Kidney capillary endothelial cell (primary cell): ENCODE data around the gene EFCC1.

ENCODE experiments used
- DNase-seq: peaks from one replicate; pipeline ENCODE4 v3.0.0-alpha.2; 2018; ENCODE audit warnings: low spot score

The EFCC1 gene

DNA sequence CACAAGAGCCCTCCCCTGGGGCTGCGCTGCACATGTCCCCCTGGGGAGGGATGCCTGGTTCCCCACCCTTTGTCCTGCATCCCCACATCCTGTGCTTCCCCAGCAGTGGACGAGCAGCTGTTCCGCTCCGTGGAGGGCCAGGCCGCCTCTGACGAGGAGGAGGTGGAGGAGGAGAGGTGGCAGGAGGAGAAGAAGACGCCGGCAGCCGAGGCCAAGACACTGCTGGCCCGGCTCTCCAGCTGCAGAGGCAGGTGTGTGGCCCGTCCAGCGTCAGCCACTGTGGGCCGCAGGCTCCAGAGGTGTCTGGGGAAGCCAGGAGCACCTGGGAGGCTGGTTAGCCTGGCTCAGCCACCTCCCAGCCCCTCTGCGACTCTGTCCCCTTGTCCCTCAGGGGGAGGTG is 31.6 kb downstream of the EFCC1 start:
- DNase-seq, result no peak

DNA sequence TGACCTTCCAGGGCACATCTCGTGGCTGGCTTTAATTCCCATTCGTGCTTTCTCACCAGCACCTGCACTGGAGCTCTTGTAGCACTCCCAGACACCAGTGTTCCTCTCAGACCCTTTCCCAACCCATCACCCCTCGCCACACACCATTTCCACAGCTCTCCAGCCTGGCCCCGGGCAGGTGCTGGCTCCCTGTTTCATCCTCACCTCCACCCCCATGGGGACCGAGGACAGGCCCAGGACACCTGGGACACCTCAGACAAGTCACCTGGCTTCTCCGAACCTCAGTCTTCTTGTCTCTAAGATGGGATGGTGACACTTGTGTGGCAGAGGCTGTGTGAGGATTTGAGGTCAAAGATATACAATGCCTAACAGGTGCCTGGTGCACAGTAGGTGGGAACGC is 32.0 kb downstream of the EFCC1 start:
- no peak for DNase-seq

DNA sequence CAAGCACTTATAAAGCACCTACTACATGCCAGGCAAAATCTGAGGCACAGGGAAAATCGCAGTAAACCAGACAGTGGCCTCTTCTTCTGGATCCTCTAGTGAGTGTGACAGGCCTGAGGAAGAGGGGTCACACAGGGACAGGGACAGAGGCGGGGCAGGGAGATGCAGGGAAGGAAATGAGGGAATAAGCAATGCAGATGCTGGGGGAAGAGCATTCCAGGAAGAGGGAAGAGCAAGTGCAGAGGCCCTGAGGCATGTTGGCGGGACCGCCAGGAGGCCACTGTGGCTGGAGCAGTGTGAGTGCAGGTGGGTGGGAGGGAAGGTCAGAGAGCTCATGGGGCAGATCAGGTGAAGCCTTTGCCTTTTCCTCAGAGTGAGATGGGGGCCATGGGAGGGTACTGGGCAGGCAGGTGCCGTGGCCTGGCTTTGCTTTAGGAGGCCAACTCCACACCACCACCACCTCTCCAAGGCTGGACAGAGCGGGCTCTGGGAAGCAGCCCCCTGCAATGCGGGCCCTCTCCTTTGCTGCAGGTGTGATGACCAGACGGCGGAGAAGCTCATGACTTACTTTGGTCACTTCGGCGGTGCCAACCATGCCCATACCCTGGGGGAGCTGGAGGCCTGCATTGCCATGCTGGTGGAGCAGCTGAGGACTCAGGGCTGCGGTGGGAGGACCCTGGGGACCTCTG is 32.7 kb downstream of the EFCC1 start:
- no peak for DNase-seq

DNA sequence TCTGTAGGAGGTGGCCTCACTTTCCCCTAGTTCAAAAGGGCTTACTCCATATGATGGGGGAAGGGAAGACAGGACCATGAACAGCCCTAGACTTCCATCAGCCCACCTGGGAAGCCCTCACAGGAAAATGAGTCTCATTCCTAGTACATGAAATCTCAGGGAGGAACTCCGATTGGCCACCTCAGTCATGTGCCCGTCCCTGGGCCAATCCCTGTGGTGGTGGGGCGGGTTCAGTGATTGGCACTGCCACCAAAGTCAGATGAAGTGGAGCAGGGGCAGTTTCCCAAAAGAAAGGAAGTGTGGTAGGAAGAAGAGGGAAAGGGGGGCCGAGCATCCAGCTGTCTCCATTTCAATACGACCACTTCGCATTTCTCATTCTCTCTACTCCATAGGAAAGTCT is 33.5 kb downstream of the EFCC1 start:
- no peak for DNase-seq

DNA sequence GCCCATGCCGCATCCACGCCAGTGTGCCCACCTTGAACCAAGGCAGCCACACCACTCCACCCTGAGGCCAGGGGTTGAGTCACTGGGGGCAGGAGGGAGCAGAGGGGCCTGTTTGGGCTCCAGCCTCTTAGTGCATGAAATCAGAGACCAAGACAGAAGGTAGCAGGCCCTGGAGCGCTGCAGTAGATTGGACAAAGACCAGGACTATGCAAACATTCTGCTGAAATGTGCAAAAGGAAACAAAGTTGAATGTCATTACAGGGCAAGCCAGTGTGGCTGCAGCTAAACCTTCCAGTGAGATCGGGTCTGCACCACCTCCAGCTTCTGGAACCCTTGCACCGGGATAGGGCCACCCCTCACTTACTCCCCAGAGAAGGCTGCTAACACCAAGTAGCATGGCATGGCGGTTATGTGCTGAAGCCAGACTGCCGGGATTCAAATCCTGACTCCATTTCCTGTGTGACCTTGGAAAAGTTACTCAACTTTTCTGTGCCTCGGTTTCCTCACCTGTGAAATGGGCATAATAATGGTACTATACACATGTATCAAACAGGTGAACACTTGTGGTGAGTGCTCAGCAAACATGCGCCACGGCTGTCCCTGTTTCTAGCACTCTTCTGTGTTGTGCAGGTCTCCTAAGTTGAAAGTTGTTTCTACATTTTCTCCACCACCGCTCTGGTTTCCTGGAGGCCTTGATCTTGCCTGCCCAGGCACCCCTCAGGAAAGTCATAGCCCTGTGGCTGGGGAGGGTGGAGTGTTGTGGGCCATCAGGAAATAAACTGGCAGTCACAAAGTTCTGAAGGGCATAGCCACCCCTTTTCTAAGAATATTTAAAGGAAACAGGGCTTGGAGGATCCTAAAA is 34.5 kb downstream of the EFCC1 start:
- DNase-seq, result no peak

DNA sequence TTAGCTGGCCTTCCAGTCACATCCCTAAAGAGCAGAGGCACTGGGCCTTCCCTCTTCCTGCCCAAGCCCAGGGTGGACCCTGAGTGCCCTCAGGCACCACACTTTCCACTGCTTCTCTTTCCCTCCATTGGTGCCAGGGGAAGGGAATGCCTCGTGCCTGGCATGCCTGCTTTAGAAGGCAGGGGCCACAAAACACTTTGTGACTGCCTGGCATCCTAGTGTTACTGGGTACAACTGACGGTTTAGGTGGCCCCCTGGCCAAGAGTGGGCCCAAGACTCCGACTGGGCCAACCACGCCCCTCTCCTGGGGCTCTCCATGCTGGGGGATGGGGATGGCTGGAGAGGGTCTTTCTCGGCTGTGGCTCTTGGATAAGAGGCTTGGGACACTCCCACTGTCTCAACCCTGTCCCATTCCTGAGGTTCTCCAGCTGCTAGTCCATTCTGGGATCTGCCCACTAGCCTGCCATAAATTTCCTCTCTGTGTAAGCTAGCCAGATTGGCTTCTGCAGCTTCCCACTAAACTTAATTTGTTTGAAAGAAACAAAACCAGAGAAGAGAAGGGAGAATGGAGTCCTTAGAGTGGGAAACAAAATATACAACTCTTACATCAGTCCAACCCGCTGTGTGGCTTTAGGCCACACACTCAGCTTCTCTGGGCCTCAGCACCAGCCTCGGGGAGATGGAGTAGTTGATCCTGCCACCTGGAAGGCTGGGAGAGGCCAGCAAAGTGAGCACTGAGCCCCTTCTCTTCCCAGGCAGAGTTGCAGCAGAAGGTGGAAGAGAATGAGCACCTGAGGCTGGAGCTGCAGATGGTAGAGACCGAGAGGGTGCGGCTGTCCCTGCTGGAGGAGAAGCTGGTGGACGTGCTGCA is 35.4 kb downstream of the EFCC1 start:
- DNase-seq, result no peak

DNA sequence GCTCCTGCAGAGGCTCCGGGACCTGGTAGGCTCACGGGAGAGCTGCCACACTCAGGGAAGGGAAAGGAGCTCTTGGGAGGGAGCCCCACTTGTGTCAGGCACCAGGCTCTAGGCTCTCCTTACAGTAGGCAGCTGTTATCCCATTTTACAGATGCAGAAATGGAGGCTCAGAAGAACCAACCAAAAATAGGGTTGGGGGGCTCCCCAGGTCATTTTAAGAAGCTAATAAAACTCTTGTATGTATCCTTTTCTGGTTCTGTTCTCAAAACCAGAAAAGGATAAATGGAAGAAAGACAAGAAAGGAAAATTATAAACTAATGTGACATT is 36.0 kb downstream of the EFCC1 start:
- no peak for DNase-seq

DNA sequence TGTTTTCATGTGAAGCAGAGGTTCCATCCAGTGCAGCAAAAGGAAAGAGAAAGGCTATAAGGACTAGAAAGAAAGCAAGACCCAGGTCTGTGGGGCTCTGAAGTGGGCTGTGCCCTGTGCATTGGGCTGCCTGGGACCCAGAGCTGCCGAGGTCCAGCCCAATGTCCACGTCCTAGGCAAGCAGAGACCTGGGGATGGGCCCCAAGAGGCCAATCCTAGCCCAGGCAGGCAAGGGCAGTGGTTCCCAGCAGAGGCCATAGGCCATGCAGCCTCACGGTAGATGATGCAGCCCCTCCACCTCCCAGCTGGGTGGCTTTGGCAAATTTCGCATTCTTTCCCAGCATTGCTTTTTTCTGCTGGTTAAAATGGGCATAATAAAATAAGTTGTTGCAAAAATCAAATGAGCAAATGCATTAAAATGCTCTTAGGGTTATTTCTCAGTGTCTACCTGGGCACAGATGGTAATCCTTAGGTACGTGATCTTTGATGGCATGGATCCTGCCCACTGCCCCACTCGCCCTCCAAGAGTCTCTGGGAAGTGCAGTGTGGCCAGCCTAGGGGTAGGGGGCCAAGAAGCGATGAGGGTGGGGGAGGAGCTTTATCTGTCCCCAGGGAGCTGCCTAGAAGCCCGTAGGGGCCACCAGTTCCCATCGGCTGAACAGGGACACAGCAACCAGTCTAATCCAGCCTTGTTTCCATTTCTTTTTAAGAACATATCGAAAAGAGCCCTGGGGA is 37.2 kb downstream of the EFCC1 start:
- no peak for DNase-seq

DNA sequence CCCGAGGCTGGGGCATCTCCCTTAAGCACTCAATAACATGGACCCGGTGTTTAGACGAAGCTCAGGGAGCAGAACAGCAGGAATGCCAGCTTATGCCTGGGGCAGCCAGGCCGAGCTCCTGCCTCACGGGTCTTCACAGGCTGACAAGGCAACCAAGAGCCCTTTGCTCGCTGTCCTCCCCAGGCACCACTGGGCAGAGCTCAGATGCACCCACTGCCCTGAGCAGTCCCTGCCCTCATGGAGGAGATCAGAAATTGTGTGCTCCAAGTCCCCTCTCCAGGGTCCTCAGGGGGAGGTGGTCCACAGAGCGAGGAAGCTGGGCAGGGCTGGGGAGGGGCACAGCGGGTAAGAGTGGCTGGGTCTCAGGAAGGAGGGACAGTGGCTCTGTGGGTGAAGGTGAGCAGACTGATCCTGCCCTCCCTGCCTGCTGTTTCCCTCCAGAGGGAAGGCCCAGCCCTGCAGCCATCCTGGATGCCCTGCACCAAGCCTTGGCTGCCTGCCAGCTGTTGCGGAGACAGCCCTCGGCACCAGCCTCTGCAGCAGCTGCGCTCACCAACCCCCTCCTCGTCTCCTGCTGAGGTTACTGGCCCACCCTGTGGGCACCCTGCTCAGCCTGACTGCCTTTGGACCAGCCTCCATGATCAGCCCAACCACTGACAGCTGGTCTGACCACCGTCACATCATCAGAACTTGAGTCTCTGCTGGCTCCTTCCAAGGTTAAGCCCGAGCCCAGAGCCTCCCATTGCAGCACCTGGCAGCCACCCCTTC is 38.4 kb downstream of the EFCC1 start:
- no peak for DNase-seq

DNA sequence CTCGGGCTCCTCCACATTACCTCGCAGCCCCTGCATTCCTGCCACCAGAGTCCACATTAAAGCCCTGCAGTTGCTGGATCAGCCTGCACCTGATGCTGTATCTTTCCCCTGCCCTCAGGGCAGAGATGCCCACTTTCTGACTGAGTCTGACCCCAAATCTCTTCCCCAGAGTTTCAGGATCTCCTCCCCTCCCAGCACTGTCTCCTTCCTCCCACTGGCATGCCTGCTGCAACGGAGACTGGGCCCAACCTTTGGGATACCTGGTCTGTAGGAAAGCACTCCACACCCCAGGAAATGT is 38.9 kb downstream of the EFCC1 start:
- DNase-seq, result no peak

DNA sequence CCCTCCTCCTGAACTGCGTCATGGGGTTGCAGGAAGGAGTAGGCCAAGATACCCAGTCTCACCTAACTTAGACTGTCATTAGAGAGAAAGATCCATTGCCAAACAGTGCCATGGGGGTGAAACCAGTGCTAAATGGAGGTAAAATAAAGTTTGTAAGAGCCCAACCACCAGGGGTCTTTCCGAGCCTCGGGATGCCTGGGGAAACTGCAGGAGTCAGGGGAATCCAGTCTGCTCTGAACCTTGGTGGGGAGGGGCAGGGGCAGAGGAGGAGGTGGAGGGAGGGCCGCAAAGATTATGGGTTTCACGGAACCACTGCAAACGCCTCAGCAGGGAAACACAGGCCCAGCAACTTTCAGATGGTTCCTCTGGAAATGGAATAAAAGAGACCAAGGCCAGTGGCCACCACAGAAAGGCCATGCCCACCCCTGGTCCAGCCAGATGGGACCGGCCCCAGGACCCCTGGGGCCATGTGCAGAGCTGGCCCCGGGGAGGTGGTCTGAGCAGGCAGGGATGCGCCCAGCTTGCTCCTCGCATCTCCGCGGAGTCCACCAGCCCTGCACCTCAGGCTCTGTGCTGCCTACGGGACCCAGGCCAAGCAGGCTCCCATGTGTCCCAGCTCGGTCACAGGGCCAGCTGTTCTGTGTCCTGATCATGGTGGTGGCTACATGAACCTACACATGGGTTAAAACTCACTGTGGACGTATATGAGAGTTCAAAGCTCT is 39.6 kb downstream of the EFCC1 start:
- DNase-seq, result no peak

DNA sequence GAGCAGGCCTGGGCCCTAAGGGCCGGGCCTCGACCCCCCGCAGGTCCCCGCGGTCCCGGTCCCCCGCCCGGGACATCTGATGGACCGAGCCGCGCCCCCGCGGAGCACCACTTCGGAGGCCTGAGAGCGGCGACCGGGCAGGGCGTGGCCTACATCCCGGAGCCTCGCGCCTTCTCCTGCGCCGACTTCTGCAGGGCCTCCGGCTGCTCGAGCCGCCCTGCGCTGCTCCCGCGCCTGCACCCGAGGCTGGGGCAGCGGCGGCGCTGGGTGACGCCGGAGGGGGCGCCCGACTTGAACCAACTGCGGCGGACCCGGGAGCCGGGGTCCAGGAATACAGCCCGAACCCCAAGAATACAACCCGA is 44.6 kb downstream of the EFCC1 start:
- no peak for DNase-seq

DNA sequence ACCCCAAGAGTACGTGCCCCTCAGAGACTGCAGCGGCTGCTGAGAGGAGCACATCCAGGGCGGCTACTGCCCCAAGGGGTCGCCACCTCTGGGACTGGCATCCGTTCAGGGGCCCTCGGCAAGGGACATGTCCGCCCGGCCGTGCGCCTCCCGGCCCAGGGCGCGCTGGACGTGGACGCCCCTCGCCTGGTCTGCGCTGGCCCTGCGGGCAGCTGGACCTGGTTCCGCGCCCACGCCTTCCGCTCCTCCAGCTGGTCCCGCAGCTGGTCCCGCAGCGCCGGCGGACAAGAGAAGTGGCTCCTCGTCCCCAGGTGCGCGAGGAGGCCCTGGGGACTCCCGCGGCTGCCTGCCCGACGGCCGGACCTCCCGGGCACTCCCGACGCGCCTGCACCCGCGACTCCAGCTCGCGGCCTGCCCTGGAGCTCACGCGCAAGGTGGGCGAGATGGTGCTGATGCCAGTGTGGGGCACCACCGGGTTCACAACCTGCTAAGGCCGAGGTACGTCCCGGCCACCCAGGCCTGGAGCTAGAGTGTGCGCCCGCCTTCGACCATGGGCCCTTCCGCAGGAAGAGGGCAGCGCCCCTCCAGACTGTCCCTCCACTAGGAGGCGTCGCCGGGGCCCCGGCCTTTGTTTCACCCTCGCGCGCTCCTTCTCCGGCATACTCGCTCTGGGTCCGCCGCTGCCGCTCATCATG is 45.1 kb downstream of the EFCC1 start:
- DNase-seq, result no peak

DNA sequence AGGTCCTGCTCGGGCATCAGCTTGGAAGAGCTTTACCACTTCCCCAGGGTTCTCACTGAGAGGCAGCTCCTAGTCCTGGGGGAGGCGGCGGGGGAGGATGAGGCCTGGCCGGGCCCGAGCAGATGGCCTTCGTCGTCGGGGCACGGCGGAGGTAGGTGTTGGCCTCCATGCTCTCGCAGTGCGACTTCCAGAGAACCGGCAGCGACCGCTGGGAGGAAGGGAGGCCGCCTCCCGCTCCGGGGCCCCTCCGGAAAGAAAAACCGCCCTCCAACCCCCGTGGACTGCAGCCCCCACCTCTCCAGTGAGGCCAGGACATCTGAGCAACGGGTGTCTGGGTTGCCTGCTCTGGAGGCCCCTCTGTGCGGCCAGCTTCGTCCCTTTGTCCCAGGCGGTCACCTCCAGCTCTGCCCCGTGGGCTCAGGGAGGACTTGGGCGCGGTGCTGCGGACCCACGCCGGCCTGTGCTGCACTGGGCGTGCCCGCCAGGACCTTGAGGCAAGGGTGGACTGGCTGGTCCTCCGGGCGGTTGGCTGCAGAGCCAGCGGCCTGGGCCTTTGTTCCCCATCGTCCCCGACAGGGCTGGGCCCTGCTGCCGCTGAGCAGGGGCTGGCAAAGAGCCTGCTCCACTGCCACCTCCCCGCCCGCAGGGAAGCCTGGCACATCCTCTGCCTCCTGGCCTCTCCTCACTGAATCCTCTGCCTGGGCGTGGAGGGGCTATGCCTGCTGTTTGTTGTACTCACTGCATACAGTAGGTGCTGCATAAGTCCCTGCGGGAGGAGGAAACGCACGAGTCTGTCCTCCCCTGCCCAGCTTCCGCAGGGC is 45.8 kb downstream of the EFCC1 start:
- DNase-seq, result no peak

DNA sequence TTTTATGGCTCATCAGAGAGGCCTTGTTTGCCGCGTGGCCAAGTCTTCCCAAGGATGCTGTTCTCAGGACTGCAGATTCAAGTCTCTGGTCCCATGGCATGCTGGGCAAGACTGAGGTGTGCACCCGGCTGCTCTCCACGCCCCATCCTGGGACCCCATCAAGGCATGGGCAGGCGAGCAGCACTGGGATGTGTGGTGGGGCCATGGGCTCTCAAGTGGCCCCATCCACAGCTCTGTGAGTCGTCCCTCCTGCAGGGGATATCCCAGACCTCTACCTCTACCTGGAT is 46.4 kb downstream of the EFCC1 start:
- DNase-seq, result no peak

DNA sequence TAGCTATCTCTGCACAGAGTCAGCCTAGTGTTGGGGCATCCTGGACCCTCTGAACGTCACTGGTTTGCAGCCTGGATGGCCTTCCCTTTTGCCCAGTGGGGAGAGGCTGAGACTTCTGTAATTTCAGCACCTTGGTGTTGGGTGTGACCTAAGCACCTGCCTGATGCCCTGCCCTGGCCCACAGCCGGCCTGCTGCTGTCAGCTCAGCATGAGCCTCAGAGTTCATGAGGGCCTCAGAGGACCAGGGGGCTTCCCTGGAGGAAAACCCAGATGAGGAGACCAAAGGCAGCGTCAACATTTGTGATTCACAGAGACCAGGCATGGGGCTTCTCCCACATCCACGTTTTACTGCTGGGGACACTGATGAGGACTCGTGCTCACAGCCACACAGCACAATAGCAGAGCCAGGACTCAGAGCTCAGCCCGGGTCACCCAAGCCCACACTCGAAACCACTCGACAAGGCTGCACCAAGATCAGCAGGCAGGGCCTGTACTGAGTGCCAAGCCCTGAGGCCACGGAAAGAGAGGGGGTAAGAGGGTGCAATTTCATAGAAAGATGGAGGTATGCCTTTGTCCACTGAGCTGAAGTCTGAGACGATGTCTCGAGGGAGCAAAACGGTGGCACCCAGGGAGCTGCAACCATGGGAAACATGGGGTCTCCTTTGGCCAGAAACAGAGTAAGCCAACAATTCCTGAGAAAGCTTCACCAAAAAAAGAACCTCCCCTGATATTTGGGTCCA is 49.6 kb downstream of the EFCC1 start:
- no peak for DNase-seq

DNA sequence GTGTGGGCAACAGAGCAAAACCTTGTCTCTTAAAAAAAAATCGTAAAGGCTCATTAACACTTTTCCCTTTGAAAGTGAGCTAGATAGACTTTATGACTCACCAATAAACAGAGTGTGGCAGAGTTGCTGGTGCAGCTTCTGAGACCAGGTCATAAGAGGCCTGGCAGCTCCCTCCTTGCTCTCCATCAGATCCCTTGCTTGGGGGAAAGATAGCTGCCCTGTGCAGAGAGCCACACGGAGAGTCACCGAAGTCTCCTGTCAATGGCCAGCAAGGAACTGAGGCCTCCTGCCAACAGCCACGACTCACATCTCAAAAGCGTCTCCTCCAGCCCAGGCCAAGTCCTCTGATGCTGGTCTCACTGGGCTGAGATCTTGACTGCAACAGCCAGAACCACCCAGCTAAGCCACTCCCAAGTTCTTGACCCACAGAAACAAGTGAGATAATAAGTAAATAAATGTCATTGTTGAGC is 50.8 kb downstream of the EFCC1 start:
- DNase-seq, result no peak

DNA sequence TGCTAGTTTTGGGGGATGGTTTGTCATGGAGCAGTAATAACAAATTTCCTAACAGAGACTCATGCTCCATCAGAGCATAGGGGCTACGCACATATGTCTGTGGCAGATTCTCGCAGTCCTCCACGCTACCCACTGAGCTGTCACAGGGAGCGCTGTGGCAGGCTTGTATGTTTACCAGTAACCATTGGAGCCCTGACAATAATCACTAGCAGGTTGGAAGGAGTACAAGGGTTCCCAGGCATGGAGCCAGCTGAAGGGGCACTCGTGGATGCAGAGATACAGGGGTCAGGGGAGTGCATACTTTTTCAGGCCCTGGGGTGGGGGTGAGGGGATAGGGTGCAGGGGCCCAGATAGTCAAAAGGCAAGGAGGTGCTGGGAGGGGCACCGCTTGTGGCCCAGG is 51.6 kb downstream of the EFCC1 start:
- DNase-seq, result no peak

DNA sequence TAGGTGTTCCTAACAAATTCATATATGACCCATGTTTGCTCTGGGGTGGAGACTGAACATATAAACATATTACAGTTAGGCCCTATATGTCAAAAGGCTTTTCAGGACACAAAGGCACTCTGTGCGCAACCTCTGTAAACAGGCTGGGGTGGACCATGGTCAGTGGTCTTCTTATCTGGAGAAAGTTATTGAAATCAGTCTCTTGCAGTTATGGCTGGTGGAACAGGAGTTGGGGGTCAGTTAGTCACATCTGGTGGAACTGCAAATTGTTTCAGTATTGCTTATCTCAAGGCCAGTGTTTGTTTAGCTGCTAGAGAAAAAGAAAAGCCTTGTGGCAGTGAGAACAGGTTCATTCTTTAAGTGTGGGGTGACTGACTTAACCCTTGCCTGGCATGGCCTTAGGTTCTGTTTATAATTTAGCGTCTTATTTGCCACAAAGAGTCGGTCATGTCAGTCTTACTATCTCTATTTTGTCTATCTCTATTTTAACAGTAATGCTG is 53.6 kb downstream of the EFCC1 start:
- DNase-seq, result no peak
